ENCODE data around the gene RBM39.
"Not testable (repeated sequence)": the region's sequence is repeated elsewhere in the genome, so short reads cannot be mapped to it uniquely, and the experiment has no call there.

The RBM39 gene

DNA sequence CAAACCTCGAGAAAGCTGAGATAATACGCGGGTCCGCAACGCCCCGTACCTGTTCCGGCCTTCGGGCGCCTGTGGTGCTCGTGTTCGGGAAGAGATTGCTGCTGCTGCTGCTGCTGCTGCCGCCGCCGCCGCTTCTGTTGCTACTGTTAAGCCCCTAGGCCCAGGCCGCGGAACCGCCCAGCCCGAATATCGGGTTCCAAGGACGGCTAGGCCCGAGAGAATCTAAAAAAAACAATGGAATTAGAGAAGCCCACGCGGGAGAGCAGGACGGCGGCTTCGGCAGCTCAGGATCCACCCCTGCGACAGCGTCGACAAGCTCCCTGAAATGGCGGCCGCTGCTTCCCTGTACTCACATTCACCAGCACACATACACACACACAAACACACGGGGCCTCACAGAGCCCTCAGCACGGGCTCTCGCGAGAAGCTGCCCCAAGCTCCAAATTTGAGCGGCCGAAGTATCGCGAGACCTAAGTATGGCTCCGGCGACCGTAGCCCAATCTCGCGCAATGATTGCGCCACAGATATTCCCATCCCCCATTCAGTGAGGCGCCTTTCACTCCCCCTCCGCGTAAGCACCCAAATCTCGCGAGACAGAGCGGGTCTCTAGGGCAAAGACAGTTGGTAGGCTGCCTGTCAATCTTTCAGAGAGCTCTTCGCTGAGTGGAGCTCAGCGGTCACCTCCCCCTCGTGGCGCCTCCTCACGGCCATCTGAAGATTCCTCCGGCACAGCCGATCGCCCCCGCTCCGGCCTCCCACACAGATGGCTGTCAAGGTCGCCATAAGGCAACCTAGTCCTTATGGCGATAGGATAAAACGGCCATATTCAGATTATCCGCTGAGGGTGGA is at the start of gene RBM39:
Gene RBM39 (minus strand): TSS at position 369 of the 849 bp plus-strand sequence. CDS start 1,386 bp downstream, outside the sequence.
- peak; percentile 96 to 98 for DNase-seq (ENCODE audit: low read depth in 2 of 2)

GRCh38 chr20:35791821-35792220 is 49.8 kb upstream of the RBM39 start:
- no peak for DNase-seq (ENCODE audit: low read depth in 2 of 2)

DNA sequence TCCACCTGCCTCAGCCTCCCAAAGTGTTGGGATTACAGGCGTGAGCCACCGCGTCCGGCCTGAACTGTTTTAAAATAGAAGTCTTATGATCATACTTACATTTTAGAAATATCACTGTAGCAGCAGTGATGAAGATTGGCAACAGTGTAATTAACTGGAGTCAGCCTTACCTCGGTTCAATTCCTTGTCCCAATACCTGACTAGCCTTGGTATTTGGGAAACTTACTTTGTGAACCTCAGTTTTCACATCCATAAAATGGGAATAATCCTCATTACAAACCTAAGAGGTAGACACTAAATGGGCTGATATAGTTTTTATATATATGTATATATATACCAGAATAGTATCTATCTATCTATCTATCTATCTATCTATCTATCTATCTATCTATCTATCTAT is 49.0 kb upstream of the RBM39 start:
- DNase-seq (ENCODE audit: low read depth in 2 of 2): no peak

DNA sequence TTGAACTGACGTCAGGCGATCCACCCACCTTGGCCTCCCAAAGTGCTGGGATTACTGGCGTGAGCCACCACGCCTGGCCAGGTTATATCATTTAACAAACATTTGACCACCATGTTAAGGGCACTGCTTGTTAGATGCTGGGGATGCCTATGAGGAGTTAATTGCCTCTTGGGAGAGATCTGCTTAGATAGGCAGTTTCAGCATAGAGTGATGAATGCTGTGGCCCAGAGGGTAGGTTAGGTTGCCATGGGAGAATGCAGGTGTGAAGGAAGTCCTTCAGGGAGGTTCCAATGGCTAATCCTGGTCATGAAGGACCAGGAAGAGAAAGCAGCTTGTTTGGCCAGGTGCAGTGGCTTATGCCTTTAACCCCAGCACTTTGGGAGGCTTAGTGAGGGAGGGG is 46.7 kb upstream of the RBM39 start:
- no peak for DNase-seq (ENCODE audit: low read depth in 2 of 2)

- not testable (repeated sequence) for DNase-seq (ENCODE audit: low read depth in 2 of 2)
Observed at GRCh38 chr20:35785541-35785940, 43.5 kb upstream of the RBM39 start.

DNA sequence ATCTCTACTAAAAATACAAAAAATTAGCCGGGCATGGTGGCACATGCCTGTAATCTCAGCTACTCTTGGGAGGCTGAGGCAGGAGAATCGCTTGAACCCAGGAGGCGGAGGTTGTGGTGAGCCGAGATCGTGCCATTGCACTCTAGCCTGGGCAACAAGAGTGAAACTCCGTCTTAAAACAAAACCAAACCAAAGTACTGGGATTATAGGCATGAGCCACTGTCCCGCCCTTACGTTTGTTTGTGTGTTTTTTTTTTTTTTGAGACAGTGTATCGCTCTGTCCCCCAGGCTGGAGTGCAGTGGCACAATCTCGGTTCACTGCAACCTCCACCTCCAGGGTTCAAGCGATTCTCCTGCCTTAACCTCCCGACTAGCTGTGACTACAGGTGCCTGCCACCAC is 41.8 kb upstream of the RBM39 start:
- not testable (repeated sequence) for DNase-seq (ENCODE audit: low read depth in 2 of 2)

GRCh38 chr20:35776513-35777101 is 34.5 kb upstream of the RBM39 start:
- no peak for DNase-seq (ENCODE audit: low read depth in 2 of 2)

GRCh38 chr20:35774391-35774790 is 32.3 kb upstream of the RBM39 start:
- DNase-seq (ENCODE audit: low read depth in 2 of 2): no peak

DNA sequence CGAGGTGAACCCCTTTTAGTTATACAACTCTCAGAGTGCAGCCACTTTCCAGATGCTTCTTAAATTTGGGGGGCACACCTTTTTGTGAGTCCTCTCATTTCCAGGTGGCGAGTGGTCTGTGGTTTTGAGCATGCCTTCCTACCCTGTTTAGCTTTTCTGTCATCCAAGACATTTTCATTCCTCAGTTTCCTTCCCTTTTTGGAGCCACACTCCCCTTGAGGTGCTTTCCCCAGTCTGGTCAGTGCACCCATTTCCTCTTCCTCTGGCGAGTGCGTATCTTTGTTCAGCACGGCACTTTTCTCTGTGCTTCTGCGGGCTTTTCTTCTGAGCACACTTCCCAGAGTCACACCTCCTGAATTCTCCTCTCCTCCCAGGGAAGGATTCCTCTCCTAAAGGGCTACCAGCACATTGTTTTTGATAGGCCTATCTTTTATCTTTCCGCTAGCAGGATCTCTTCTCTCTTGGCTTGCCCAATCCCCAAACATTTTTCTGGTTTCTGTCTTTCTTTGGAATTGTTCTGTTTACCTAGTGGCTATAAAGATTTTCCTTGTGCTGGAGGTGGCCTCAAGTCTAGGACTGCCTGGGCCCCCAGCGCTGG is 31.2 kb upstream of the RBM39 start:
- no peak for DNase-seq (ENCODE audit: low read depth in 2 of 2)

DNA sequence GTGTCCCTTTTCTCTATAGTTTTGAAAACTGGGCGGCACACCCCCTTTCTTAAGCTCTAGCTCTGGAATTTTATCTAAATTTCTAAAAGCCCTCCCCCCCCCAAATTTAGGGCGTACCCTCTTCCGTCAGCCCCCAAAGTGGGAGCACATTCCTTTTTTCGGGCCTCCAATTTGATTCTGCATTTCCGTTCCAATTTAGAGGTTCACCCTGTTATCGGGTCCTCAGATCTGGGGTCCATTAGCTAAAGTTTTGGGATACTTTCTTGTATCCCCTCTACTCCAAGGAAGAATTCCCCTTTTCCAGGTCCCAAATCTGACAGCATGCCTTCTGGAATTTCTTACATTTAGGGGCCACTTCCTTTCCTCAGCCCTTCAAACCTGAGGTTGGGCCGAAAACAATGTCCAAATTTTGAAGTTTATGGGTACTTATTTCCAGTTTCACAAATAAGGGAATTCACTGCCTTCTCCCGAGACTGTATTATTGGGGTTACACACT is 30.6 kb upstream of the RBM39 start:
- no peak for DNase-seq (ENCODE audit: low read depth in 2 of 2)

GRCh38 chr20:35771689-35772562 is 29.9 kb upstream of the RBM39 start, which contains the start of gene PHF20:
Gene PHF20, plus strand, starts transcription at chr20:35772015. Its CDS starts 29,508 bp downstream, at chr20:35801523.
- DNase-seq (ENCODE audit: low read depth in 2 of 2): peak; percentile 99 to 100

DNA sequence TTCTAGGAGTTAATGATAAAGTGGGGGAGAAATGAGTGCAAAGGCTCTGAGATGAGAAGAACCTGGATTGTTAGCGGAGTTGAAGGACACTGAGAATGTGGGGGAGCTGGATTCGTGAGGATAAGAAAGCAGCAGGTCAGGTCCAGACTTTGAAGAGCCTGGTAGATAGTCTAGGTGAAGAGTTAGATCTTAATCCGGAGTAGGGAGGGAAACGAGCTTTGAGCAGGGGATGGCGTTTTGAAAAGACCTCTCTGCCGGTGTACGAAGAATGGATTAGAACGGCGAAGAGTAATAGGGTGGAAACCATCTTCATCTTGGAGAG is 29.3 kb upstream of the RBM39 start:
- no peak for DNase-seq (ENCODE audit: low read depth in 2 of 2)

GRCh38 chr20:35768731-35769664 is 26.9 kb upstream of the RBM39 start:
- peak in 1 of 2 donors; percentile 8 for DNase-seq (ENCODE audit: low read depth in 2 of 2)

DNA sequence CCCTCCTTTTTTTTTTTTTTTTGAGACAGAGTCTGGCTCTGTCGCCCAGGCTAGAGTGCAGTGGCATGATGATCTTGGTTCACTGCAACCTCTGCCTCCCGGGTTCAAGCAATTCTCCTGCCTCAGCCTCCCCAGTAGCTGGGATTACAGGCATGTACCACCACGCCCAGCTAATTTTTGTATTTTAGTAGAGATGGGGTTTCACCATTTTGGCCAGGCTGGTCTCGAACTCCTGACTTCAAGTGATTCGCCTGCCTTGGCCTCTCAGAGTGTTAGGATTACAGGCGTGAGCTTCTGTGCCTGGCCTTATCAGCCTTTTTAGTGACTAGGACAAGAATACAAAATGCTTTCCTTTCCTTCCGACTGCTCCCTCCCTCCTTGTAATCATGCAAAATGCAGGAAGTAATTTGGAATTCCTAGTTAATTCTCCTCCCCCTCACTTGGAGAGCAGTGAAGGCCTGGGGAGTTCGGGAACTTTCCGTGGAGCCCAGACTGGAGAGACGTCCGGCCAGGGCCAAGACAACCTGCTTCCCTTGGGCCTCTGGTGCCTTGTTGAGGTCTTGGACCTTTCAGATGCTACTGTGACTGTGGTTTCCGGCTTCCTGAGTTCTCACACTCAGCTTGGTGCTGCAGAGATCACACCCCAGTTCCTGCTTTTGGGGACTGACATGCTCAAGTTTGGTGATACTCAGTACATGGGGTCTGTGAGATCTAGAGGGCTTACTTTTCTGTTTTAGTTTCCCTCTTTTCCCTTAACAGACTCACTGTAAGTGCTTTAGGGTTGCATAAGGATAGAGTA is 25.8 kb upstream of the RBM39 start:
- peak; percentile 41 to 55 for DNase-seq (ENCODE audit: low read depth in 2 of 2)

GRCh38 chr20:35766843-35767242 is 24.8 kb upstream of the RBM39 start:
- DNase-seq (ENCODE audit: low read depth in 2 of 2): no peak

- not testable (repeated sequence) for DNase-seq (ENCODE audit: low read depth in 2 of 2)
Observed at GRCh38 chr20:35764936-35765335, 22.9 kb upstream of the RBM39 start.

DNA sequence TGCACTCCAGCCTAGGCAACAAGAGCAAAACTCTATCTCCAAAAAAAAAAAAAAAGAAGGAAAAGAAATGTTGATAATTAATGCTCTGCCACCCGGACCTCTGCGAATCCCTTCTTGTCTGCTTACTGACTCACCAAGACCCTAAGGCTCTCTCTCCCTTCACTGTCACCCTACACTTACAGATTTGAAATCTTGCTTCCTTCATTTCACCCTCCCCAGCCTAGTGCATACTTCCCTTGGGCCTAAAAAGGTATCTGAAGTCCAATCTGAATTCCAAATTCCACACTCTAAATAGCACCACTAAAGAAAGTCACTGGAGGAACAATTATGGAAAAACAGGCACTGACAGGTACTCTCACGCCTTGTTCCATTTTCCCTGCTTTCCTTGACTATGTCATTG is 20.4 kb upstream of the RBM39 start:
- no peak for DNase-seq (ENCODE audit: low read depth in 2 of 2)

- not testable (repeated sequence) for DNase-seq (ENCODE audit: low read depth in 2 of 2)
Observed at GRCh38 chr20:35761548-35761947, 19.5 kb upstream of the RBM39 start.

GRCh38 chr20:35757098-35757705 is 15.1 kb upstream of the RBM39 start:
- no peak for DNase-seq (ENCODE audit: low read depth in 2 of 2)
